ENCODE data around the gene STYK1.

DNA sequence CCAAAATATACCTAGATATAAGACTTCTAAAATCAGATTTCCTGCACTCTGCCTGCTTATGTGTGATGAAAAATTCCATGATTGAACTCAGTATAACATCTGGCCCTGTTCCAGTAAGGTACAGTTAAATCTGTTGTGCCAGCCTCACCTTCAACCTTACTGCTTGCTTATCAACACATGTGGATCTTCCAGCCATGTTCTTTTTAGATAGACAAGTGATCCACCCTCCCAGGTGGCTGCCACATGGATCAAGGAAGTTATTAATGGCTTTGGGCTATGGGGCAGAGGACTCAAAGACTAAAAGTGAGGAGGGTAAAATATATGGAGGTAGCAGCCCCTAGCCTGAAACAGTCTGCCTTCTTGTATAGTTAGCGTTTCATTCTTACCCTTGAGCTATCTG lies 35.1 kb downstream of the STYK1 start:
- TF ChIP-seq EZH2 (IDR thresholded peaks at IDR 0.05; ENCODE audit: borderline replicate concordance, low read depth, low read length, severe bottlenecking) = no peak
- TF ChIP-seq, protein P1, sequence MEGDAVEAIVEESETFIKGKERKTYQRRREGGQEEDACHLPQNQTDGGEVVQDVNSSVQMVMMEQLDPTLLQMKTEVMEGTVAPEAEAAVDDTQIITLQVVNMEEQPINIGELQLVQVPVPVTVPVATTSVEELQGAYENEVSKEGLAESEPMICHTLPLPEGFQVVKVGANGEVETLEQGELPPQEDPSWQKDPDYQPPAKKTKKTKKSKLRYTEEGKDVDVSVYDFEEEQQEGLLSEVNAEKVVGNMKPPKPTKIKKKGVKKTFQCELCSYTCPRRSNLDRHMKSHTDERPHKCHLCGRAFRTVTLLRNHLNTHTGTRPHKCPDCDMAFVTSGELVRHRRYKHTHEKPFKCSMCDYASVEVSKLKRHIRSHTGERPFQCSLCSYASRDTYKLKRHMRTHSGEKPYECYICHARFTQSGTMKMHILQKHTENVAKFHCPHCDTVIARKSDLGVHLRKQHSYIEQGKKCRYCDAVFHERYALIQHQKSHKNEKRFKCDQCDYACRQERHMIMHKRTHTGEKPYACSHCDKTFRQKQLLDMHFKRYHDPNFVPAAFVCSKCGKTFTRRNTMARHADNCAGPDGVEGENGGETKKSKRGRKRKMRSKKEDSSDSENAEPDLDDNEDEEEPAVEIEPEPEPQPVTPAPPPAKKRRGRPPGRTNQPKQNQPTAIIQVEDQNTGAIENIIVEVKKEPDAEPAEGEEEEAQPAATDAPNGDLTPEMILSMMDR (IDR thresholded peaks at IDR 0.05; ENCODE audit: borderline replicate concordance, extremely low read depth, low read length, poor library complexity, severe bottlenecking) = no peak
